ENCODE results near the gene RNF4. TPM values are rescaled to one million over a fixed set of nuclear protein-coding genes. Genes with fewer than 3 reads are reported as not detected.

RNF4 gene
- total RNA-seq, 4 donors from 2014 or later = 33.2 to 49.0 (median 40.7) TPM

GRCh38 chr4:2486981-2487380 is 18.1 kb downstream of the RNF4 start:
- Histone ChIP-seq H3K4me1 (peaks cover 67 to 86% (median 77%) of the 10 kb centered on the region in 4 donors), H3K27me3 (no peaks in the 10 kb centered on the region), H3K4me3 (no peak overlapping the region), H3K27ac (replicated peaks in 1 of 4) (no peak overlapping the region), H3K9me3 (no peaks in the 10 kb centered on the region), H3K36me3 (peaks cover 16 to 25% (median 20%) of the 10 kb centered on the region in 4 donors)
- intact Hi-C loops (cut with DNase I) = no loop called here
- 94% methylated on average over 6 of the region's 6 CpGs for WGBS
- no peak for DNase-seq (ENCODE audit: extremely low spot score)
- no peak for TF ChIP-seq POLR2A (IDR thresholded peaks at IDR 0.05; ENCODE audit: low read depth)
- TF ChIP-seq POLR2AphosphoS5 (IDR thresholded peaks at IDR 0.05) = no peak
- no peak for TF ChIP-seq EP300 (IDR thresholded peaks at IDR 0.05)
- TF ChIP-seq CTCF (IDR thresholded peaks at IDR 0.05) = no peak

- Histone ChIP-seq H3K4me1 (peaks cover 60 to 80% (median 74%) of the 10 kb centered on the region in 4 donors), H3K36me3 (peaks cover 20 to 32% (median 26%) of the 10 kb centered on the region in 4 donors), H3K27me3 (no peaks in the 10 kb centered on the region), H3K9me3 (no peaks in the 10 kb centered on the region), H3K4me3 (no peak overlapping the region), H3K27ac (replicated peaks in 1 of 4) (no peak overlapping the region)
- intact Hi-C loops (cut with DNase I) = no loop called here
- WGBS = 95% methylated on average over 6 of the region's 6 CpGs
- TF ChIP-seq CTCF (IDR thresholded peaks at IDR 0.05) (no peak), POLR2A (IDR thresholded peaks at IDR 0.05; ENCODE audit: low read depth) (no peak), POLR2AphosphoS5 (IDR thresholded peaks at IDR 0.05) (no peak), EP300 (IDR thresholded peaks at IDR 0.05) (no peak)
- DNase-seq (ENCODE audit: extremely low spot score) = no peak
Measured at GRCh38 chr4:2487632-2488031, 18.7 kb downstream of the RNF4 start.

- TF ChIP-seq POLR2AphosphoS5 (IDR thresholded peaks at IDR 0.05) = no peak
- no peak for TF ChIP-seq EP300 (IDR thresholded peaks at IDR 0.05)
- TF ChIP-seq CTCF (IDR thresholded peaks at IDR 0.05) = no peak
- no peak for TF ChIP-seq POLR2A (IDR thresholded peaks at IDR 0.05; ENCODE audit: low read depth)
- H3K9me3 ChIP-seq = no peaks in the 10 kb centered on the region
- no peak for DNase-seq (ENCODE audit: extremely low spot score)
- peaks cover 45 to 67% (median 63%) of the 10 kb centered on the region in 4 donors for H3K4me1 ChIP-seq
- intact Hi-C loops (cut with DNase I) = no loop called here
- H3K4me3 ChIP-seq = no peak overlapping the region
- no peaks in the 10 kb centered on the region for H3K27me3 ChIP-seq
- H3K27ac ChIP-seq (replicated peaks in 1 of 4) = peak overlapping the region in 1 of 4 donors; percentile 34
- peaks cover 20 to 44% (median 34%) of the 10 kb centered on the region in 4 donors for H3K36me3 ChIP-seq
- WGBS = 94% methylated on average over 20 of the region's 20 CpGs
Measured at GRCh38 chr4:2489081-2489805, 20.3 kb downstream of the RNF4 start.

GRCh38 chr4:2489841-2490552 is 21.1 kb downstream of the RNF4 start:
- TF ChIP-seq EP300 (IDR thresholded peaks at IDR 0.05) = no peak
- no peak for TF ChIP-seq POLR2A (IDR thresholded peaks at IDR 0.05; ENCODE audit: low read depth)
- TF ChIP-seq POLR2AphosphoS5 (IDR thresholded peaks at IDR 0.05) = no peak
- TF ChIP-seq CTCF (IDR thresholded peaks at IDR 0.05) = no peak
- Histone ChIP-seq H3K36me3 (peaks cover 20 to 44% (median 34%) of the 10 kb centered on the region in 4 donors), H3K4me1 (peaks cover 45 to 67% (median 61%) of the 10 kb centered on the region in 4 donors), H3K4me3 (no peak overlapping the region), H3K27ac (replicated peaks in 1 of 4) (peak overlapping the region in 1 of 4 donors; percentile 34), H3K27me3 (no peaks in the 10 kb centered on the region), H3K9me3 (no peaks in the 10 kb centered on the region)
- intact Hi-C loops (cut with DNase I) = no loop called here
- WGBS = 79% methylated on average over 9 of the region's 9 CpGs
- no peak for DNase-seq (ENCODE audit: extremely low spot score)
